H54 (cell line): ENCODE data around the gene KRTAP3-3.

Source experiments
- DNase-seq: peaks from one replicate; pipeline ENCODE4 v3.0.0; 2011; ENCODE audit warnings: low spot score, mixed read lengths; ENCODE audit not compliant: insufficient read length
- FAIRE-seq: peaks from 3 replicates; lab custom pipeline; 2011; peaks lifted over from hg19 to GRCh38; lab: Jason Lieb, UNC
- POLR2A ChIP-seq: IDR thresholded peaks from 2 replicates; pipeline ENCODE4 v1.6.1; 2011; ENCODE audit warnings: low read depth, mild to moderate bottlenecking, low read length

The KRTAP3-3 gene

GRCh38 chr17:40993084-40993483 is 880 bp downstream of the KRTAP3-3 start:
- no peak for DNase-seq
- FAIRE-seq, result no peak
- TF ChIP-seq POLR2A, result no peak

DNA sequence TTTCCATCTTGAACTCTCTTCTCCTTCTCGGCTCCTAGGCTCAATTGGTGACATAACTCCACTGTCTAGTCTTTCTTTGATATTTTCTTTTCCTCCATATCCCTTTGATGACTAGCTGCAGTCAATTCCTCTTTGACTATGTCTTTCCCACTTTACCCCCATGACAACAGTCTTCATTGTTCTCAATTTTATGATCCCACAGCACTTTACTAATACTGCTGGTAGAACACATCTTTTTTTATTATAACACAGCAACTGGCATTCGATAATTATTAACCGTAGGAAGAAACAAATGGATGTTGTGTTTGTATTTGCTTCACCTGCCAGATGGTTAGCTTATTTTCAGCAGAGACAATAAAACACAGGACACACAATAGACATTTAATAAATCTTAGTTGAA is 1.3 kb downstream of the KRTAP3-3 start:
- DNase-seq (no peak), FAIRE-seq (no peak)
- no peak for TF ChIP-seq POLR2A

DNA sequence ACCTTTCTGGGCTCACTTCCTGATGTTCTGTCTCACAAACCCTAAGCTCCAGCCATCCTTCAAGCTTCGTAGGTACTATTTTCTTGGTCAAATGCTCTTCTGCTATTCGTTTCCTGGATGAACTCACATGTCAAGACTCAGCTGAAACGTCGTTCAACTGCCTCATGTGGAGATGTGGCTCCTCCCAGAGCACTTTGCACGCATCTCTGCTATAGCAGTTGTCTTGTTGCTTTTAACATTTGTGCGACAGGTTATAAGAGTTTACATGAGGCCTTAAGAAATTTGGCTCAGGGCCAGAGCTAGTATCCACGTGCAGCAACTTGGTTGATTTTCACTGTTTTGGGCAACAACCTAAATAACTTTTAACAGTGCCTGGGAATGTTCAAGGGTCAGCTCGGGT is 7.0 kb downstream of the KRTAP3-3 start:
- no peak for DNase-seq
- FAIRE-seq, result no peak
- TF ChIP-seq POLR2A, result no peak

DNA sequence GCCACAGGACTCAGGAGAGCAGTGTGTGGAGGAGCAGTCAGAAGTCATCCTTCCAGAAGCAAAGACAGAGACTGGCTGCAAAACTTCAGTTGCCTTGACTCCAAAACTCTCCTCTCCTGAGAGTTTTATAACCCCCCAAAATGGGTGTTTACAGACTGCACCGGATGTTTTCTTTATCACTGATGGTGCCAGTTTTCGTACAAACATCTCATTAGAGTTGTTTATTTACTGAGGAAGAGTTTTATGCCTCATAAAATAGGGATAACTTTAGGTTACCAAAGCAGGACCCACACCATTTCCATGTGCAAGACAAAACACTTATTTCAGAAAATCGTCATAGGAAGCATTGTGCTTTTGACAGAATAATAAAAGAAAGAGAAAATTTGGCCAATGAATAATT is 9.7 kb downstream of the KRTAP3-3 start, which contains the start of gene KRT40:
TSS of gene KRT40 (minus strand) at position 101 of the 400 bp plus-strand sequence. CDS start at position 48, 53 bp downstream.
- no peak for DNase-seq
- TF ChIP-seq POLR2A, result no peak
- FAIRE-seq, result no peak

DNA sequence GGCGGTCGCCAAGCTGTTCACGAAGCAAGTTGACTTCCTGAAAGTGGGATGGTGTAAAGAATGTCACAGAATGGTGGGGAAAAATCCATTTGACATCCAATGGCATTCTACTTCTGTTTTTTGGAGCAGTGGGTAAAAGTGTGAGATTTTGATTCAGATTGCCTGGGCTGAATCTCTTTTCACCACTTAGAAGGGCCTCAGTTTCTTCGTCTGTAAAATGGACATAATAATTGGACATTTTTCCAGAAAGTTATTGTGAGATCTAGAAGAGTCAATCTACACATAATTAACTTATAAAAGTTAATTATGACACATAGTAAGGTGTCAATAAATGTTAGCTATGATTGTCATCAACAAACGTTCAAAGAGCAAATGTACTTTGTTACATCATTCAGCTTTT is 12.8 kb downstream of the KRTAP3-3 start:
- TF ChIP-seq POLR2A, result no peak
- no peak for FAIRE-seq
- DNase-seq, result no peak

DNA sequence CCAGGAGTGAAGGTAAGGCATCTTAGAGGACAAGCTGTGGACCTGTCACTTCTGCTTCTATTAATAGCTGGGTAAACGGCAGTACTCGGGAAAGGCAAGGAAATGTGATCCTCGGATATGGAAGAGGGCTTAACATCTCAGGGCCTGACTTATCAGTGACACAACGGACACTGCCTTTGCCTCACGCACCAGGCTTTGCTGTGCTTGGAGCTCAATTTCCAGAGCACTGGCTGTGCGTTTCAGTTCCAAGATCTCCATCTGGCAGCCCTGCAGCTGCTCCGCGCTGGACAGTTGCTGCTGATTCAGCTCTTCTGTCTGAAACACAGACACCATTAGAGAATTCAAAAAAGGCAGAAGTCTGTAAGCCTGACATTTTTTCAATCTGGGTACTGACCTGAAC is 13.4 kb downstream of the KRTAP3-3 start:
- no peak for TF ChIP-seq POLR2A
- FAIRE-seq (no peak), DNase-seq (no peak)

DNA sequence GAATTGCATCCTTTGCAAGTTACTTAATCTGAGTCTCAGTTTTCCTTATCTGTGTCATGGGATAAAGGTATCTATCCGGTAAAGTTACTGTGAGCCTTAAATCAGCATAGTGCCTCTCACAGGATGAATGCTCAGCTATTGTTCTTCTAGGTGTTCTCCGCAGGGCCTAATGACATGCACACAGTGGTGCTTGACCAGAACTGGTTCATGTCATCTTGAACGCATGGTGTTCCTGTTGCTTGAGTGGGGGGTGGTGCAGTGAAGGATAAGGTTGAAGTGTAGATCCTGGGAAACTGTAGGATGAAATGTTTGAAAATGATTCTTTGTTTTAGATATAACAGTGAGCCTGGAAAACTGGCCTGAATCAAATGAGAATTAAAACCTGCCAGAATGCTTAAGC is 13.8 kb downstream of the KRTAP3-3 start:
- FAIRE-seq (no peak), DNase-seq (no peak)

DNA sequence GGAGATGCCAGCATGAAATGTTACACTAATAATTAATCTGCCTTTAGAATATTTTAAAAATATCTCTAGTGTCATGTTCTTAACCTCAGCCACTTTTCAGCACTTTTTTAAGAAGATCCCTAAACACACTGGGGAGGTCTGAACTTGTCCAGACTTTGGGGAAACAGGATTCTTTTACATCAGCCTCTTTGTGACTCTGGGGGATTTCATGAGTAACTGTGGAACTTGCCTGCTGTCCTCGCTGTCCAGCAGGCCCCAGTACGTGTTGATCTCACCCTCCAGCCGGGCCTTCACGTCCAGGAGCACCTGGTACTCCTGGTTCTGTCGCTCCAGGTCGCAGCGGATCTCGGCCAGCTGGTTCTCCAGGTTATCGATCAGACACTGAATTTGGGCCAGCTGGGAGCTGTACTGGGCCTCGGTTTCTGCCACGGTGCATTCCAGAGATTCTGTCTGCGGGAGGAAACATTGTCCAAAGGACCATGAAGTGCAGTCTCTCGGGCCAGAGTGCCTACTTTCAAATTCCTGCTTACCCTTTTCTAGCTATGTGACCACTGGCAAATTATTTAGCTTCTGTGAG is 15.3 kb downstream of the KRTAP3-3 start:
- no peak for TF ChIP-seq POLR2A
- DNase-seq (no peak), FAIRE-seq (no peak)

More for the DNA sequence above, 13.8 kb downstream of the KRTAP3-3 start:
- TF ChIP-seq POLR2A, result no peak

DNA sequence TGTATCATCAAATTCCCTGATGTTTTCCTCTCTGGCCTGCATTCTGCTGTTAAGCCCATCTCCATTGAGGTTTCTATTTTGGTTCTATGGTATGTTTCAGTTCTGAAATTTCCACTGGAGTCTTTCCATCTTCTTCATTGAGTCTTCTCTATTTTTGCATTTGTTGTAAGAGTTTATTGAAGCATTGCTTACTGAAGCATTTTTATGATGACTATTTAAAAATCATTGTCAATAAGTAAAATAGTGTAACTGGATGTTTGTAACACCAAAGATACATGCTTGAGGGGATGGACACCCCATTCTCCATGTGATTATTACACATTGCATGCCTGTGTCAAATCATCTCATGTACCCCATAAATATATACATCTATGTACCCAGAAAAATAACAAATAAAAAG is 18.4 kb downstream of the KRTAP3-3 start:
- no peak for TF ChIP-seq POLR2A
- FAIRE-seq (no peak), DNase-seq (no peak)

DNA sequence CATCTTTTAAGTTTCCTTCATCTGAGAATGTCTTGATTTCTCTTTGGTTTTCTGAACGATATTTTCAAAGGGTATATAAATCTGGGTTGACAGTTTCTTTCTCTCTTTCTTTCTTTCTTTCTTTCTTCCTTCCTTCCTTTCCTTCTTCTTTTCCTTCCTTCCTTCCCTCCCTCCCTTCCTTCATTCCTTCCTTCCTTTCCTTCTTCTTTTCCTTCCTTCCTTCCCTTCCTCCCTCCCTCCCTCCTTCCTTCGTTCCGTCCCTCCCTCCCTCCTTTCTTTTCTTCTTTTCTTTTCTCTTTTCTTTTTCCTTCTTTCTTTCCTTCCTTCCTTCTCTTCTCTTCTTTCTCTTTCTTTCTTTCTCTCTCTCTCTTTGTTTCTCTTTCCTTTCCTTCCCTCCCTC is 19.6 kb downstream of the KRTAP3-3 start:
- no peak for DNase-seq
- no peak for FAIRE-seq
- no peak for TF ChIP-seq POLR2A

- DNase-seq, result no peak
- FAIRE-seq, result no peak
- TF ChIP-seq POLR2A, result no peak
These were observed 26.4 kb downstream of the KRTAP3-3 start for GRCh38 chr17:40967582-40967981.

GRCh38 chr17:40966848-40967247 is 27.1 kb downstream of the KRTAP3-3 start, which contains the start of gene KRT39:
KRT39 (minus strand) TSS chr17:40966948; CDS start chr17:40966856, 92 bp downstream.
- no peak for TF ChIP-seq POLR2A
- no peak for FAIRE-seq
- no peak for DNase-seq

DNA sequence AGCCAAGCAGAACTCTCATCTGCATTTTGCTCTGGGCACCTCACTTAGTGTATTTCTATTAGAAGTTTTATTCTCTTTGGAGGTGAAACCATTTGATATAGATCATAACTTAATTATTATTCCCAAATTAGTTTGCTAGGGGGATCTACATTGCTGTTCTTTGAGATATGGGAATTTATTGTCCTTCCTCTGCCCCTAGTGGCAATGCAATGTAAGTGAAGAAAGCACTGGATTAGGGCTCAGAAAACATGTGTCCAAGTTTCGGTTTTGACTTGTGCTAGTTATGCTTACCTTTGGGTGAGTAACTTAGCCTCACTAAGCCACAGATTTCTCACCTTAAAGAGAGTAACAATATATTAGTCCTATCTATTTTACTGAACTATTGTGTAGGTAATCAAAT is 30.1 kb downstream of the KRTAP3-3 start:
- FAIRE-seq (no peak), DNase-seq (peak; percentile 15)
- no peak for TF ChIP-seq POLR2A

- DNase-seq, result no peak
- FAIRE-seq, result no peak
- TF ChIP-seq POLR2A, result no peak
These were observed 31.9 kb downstream of the KRTAP3-3 start for GRCh38 chr17:40962059-40962561.

- no peak for TF ChIP-seq POLR2A
- FAIRE-seq (no peak), DNase-seq (no peak)
These were observed 32.4 kb downstream of the KRTAP3-3 start for GRCh38 chr17:40961591-40961990.
